HG03139 (cell line): ENCODE measurements around the gene VGLL4.
"Not testable (repeated sequence)": the region's sequence is repeated elsewhere in the genome, so short reads cannot be mapped to it uniquely, and the experiment has no call there.

Experiments used
- ATAC-seq: cut with Tn5 transposase; IDR thresholded peaks from one replicate; pipeline ENCODE4 v1.9.1; 2021; ENCODE audit not compliant: unreplicated experiment

The VGLL4 gene, protein sequence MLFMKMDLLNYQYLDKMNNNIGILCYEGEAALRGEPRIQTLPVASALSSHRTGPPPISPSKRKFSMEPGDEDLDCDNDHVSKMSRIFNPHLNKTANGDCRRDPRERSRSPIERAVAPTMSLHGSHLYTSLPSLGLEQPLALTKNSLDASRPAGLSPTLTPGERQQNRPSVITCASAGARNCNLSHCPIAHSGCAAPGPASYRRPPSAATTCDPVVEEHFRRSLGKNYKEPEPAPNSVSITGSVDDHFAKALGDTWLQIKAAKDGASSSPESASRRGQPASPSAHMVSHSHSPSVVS

DNA sequence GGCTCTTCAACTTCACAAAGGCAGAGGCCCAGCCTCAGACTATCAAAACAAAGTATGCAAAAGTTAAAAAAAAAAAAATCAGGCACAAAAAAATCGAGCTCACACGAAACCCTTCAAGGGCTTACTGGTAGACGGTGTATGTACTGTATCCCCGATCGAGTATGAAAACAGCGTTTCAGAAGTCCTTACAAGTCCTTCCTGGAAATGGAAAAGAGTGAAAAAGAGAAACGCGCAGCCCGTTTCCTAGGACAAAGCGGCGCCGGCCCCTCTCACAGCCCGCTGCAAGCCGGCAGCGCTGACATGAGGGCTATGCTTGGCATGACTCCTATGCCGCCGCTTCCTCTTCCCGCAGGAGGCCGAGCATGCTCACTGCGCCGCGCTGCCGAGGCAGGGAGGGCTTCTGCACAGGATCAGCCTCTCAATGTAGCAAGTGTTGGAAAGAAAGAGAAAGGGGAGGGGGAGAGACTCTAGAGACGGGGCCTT, at the start of gene VGLL4:
Gene VGLL4 (minus strand): TSS at position 311 of the 483 bp plus-strand sequence. CDS start 397 bp downstream, outside the sequence.
- peak; percentile 34 for ATAC-seq

DNA sequence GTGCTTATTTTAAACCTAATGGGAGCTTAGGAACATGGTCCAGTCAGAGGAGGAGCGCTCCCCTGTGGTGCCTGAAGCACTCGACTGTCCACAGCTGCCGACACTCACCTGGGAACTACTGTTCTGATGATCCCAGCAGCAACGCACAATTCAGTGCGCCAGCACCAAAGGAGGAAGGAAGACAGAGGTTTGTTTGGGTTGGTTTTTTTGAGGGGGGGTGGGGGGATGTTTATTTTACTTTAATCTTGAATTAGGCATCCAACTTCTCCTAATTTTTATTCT, 48.8 kb upstream of the VGLL4 start:
- no peak for ATAC-seq

DNA sequence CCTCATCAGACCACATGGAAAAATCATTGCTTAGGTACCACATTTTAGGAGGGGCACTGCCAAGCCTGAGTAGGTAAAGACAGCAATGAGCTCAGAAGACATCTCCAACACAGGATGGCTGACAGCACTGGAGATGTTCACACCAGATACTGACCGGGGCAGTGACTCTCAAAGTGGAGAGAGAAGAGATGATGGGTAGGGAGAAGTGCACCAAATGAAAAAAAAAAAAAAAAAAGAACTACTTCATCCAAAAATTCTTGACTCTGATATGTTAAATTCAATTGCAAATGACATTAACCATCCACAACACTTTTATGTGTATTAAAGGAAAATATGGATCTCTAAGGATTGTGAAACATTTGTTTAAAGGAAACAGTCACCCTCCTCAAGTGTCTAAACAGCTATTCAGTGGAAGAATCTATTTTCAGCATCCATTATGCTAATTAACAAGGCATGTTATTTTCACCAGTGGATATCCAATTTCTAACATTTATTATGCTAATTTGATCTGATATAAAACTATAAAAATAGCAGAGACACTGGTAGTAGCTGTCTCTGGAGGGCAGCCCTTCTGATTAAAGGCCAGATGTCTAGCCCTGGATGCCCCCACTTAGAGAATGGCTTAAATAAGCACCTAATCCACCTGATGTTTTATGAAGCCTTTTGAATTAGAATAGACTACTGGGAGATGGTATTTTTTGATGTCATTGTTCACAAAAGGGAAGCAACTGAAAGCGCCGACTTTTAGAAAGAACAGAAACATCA, 48.2 kb upstream of the VGLL4 start:
- ATAC-seq, result no peak

DNA sequence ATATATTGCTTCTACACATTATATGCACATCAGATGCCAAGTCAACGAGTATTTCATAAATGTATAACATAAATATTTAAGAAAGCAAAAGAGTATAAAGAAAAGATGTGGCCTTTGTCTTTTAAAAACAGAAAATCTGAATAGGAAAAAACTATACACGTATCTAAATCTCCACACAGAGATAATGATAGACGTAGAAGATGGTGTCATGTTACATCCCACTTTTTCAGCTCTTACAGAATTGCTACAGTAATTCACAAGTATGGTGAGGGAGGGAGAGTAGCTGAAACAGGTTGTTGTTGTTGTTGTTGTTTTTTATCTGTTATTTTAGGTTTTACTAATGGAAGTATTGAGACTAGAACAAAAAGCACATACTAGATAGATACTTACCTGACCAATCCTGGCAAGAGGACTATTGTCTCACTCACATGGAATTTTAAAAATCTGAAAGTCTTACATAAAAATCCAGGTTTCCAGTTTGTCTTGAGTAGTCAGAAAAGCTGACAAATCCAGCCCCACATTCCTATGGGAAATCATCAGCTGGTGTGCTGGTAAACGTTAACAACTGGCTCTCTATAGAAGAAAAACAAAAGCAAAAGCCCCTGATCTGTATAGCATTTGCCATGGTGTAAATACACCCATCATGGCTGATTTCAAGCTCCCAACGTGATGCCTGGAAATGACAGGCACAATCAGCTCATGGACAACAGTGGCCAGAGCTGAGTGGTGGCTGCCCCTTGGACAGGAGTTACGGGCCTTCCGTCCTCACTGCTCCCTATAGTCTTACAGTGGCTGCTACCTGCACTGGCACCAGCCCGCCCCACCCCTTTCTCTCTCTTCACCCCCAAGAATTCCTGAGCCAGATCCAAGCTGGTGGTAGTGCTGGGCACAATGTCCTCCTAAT, 47.4 kb upstream of the VGLL4 start:
- no peak for ATAC-seq

DNA sequence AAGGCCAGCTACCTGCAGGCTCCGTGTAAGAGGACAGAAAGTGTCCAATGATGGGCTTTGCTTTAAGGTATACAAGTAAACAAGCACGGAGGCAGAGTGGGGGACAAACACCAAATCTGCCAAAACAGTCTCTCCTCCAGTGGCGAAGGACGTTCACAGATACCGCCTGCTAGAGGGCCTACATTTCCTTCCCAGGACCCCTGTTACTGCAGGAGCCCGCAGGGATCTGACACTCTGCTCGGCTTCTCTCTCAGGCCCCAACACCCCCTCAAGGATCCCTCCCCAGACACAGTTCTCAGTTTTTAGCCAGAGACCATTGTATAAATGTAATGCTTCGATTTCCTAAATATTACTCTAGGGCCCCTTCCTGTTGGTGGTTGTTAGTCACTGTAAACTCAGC, 46.0 kb upstream of the VGLL4 start:
- ATAC-seq, result no peak

DNA sequence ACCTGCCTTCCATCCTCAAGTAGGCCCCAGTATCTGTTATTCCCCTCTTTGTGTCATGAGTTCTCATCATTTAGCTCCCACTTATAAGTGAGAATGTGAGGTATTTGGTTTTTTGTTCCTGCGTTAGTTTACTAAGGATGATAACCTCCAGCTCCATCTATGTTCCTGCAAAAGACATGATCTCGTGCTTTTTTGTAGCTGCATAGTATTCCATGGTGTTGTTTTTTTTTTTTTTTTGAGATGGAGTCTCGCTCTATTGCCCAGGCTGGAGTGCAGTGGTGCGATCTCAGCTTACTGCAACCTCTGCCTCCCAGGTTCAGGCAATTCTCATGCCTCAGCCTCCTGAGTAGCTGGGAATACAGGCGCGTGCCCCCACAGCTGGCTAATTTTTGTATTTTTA, 41.3 kb upstream of the VGLL4 start:
- not testable (repeated sequence) for ATAC-seq

DNA sequence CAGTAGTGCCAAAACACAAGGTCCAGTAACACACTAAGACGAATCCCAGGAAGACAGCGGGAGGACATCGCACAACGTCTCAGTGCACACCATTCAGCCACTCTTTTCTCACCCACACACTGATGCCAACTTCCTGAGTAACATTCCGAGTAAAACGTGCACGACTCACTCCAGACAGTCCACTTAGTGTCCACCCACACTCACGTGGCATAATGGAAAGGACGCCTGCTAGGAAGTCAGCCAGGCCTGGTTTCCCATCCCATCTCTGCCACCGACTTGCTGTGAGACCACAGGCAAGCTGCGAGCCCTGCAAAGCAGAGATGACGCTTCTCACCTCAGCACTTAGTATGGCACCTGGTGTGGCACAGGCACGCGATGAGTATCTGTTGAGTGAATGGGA, 36.8 kb upstream of the VGLL4 start:
- no peak for ATAC-seq

DNA sequence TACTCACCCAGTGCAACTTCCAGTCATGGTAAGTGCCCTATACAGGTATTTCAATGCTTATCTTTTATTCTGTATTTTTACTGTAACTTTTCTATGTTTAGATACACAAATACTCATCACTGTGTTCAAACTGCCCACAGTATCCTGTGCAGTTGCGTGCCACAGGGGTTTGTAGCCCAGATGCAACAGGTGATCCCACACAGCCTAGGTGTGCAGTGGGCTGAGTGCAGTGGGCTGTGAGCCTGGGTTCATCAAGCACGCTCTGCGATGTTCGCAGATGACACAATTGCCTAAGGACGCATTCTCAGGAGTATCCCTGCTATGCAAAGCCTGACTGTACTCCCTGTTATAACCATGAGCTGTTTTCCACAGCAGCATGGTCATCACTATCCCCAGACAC, 36.2 kb upstream of the VGLL4 start:
- no peak for ATAC-seq

DNA sequence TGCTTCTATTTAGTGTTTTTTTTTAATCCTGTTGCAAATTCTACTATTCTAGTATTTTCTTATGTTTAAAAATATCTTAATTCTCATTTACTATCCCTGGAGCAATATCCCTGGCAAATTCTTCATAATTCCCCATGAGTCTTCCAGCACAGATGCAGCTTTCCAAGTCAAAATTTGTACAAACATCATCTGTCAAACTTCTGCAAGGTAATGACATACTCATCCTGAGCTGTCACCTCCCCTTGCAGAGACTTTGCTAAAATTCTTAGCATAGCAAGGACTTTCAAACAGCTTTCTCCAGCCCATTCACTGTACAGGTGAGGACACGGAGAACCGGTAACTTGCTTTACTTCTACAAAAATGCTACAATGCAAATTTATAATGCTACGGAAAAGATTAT, 28.6 kb upstream of the VGLL4 start:
- no peak for ATAC-seq

DNA sequence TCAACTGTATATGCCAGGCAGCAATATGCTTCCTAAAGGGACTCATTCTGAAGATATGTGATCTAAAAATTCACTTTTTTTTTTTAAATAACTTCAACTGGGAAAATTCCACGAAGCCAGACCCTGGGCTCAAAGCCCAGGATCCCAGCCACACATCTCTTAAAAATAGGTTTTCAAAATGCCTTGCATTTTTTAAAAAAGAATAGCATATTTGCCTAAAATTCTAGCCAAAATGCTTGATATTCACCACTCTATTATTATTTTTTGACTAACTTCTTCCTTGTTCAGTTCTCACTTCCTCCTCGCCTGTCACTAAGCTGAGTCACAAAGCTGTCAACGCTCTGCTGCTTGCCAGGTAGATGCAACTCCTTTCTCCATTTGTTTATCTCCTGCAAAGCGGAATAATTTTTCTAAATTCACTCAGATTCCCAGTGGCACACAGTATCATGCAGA, 28.0 kb upstream of the VGLL4 start:
- ATAC-seq, result peak; percentile 56

DNA sequence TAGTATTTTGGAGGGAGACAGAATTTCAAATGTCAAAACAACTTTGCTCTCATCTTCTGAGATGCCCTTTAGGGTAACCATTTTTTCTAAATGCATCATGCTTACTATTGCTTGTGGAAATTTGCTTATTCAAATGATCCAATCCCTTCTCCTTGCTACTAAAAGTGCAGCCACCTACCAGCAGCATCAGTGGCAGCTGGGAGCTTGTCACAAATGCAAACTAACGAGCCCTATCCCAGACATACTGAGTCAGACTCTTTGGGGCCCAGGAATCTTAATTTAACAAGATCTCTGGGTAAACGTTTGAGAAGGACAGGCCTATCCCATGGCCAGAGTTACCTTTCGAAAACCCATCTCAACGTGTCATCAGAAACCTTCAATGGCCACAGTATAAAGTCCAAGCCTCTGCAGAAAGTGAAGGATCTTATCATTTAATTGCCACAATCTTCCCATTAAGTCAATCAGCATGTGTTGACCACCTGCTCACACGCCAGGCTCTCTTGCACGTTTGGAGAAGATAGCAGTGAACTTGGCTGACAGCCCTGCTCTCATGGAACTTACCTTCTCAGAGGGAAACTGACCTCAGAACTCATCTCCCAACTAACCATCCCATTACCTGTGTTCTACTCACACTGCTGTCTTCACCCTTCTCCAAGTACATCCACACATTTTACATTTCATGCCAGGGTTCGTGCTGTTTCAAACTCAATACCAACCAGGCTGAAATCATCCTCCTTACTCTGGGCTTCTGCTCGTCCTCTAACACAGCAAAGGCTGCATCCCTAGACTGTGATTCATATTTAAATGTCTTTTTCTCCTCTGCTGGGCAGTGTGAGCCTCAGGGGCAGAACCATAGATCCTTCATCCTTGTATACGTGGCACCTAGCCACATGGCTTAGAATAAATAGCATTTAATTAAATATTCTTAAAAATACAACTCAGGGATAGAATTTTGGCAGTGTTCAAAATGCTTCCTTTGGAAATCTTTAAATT, 24.8 kb upstream of the VGLL4 start:
- ATAC-seq, result no peak

DNA sequence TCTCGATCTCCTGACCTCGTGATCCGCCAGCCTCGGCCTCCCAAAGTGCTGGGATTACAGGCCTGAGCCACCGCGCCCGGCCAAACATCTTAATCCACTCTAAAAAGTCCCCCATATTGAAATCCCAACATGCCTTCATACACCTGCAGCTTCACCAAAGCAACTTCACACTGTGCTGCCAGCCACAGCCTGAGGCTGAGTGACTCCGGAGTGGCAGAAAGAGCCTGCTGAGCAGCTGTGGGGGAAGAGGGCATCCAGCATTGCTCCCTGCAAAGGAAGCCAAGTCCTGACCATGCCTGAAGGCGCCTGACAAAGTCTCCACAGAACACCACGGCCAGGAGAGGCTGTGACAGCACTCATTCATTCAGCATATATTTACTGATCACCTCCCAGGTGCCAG, 21.6 kb upstream of the VGLL4 start:
- no peak for ATAC-seq

DNA sequence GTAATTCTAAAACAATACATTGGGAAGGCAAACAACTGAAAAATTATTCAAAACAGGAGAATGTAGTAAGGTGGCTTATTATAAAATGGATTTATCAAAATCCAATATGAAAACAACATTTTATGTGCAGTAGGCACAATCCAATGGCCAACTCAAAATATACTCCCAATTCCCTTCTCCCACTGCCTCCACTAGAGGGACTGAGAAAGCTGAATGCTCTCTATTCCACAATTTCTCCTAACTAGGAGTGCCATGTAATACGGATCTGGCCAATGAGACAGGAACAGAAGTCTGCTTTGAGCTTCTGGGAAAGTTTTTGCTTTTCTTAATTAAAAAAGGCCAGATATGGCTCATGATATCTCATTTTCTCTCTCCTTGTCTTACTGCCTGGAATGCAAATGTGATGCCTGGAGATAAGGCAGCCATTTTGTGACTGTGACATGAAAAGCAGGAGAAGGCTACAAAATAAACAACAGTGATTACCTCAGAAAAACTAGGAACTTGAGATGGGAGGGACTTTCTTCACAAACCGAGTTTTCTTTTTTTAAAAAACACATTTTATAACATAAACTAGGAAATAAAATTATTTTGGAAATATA, 18.8 kb upstream of the VGLL4 start:
- no peak for ATAC-seq

DNA sequence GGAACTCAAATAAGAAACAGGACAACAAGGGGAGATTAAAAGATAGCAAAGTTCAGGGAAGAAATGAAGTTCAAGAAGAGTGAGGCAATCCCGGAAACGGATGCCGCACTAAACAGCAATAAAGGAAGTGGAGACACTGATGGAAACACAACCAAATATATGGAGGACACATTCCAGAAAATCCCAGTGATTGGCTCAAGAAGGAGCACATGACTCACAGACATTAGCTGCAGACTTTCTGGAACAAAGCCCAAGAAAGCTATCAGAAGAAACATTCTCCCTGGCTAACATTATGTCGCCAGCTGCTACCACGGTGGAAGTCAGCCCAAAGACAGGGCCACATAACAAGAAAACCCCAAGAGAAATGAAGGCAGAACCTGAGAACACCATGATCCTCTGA, 18.1 kb upstream of the VGLL4 start:
- no peak for ATAC-seq

DNA sequence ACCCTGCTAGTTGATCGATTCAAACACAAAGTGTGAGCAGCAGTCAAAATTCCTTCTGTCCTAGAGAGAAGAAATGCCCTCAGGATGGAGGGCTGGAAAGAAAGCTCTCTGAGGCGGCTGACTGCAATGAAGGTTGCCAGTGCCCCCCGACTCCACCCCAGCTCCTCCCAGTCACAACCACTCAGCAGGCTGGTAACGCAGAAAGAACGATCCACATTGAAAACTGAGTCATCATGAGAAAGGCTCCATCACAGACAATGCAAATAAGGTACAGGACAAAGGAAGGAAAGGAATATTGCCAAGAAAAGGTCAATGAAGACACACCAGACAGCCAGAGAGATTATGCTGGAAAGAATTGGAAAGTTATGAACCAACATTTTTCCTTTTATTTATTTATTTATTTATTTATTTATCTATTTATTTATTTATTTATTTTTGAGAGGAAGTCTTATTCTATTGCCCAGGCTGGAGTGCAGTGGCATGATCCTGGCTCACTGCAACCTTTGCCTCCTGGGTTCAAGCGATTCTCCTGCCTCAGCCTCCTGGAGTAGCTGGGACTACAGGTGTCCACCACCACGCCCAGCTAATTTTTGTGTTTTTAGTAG, 17.4 kb upstream of the VGLL4 start:
- ATAC-seq, result no peak

DNA sequence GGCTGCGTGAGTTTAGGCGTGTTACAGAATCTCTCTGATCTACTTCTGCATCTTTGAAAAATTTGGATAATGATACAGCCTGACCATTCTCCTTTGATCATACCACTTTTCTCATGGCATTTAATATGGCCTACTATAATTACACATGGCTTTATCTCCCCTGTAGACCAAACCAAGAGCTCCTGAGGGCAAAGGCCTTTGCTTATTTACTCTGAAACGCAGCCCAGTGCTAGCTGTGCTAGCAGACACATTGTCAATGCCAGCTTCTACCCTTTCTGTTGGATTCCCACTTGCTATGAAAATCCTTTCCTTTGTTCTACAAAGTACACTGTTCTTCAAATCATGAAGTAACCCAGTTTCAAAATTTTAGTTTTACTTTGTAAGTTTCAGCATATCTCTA, 16.5 kb upstream of the VGLL4 start:
- ATAC-seq, result no peak

DNA sequence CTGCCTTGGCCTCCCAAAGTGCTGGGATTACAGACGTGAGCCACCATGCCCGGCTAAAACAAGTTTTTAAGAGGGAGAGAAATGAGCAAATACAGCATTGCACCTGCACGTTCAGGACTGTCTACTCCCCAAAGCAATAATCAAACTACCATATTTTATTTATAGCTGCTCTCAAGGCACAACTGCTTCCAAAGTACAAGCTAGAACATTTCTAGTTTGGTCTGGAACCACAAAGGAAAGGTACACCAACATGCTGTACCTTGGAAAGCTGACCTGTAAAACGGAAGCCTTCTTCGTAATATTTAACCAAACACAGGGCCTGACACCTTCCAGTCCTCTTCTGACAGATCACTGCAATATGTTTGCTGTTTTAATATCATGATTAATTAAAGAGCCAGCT, 14.5 kb upstream of the VGLL4 start:
- no peak for ATAC-seq

DNA sequence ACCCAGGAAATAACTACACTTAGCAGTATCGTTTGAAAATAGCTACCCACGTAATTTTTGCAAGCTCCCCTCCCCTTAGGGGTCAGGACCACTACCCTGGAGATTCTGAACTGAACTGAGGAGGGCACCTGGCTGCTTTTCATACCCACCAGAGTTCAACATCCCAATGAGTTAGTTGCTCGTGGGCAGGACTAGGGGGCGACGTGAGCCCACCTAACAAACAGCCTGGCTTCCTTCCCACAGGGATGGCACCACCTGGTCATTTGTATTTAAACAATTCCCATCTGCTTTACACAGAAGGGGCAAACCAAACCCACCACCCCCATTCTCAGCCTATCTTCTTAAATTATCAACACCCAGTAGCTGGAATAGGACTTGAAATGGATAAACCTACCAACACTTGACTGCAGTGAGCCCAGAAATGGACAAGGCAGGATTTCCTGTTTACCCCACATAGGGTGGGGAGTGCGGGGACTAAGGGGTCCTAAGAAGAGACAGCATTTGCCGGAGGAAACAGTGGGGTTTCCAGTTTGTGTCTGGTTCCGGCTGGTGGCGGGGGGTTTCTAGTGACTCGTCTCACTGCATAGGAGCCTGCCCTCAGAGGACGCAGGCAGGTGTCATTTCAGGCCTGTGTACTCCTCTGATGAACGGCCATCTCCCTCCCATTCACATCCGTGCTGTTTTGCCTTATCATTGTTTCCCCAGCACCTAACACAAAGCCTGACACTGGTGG, 11.6 kb upstream of the VGLL4 start:
- ATAC-seq, result no peak

DNA sequence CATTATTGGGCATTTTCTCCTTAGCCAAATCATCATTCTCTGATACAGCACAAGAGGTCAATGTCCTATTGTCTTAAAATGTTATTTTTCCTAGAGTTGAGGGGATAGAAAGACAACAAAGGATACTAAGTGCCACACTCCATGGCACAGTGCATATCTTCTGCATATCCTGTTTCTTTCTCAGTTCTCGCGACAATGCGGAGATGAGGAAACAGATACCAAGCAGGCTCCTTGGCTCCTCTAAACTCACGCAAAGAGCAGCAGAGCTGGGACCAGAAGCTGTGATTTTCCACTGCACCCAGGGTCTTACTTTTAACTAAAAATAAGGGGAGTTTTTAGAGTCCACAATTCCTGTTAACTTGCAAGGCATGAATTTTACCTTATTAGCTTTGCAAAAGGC, 10.5 kb upstream of the VGLL4 start:
- no peak for ATAC-seq
